Activated CD8-positive, alpha-beta memory T cell treated with anti-CD3 and anti-CD28 coated beads, Interleukin-2, amount 10 ng/mL, durations not matched to agents 7 days and 5 days (primary cell): Measurements from ENCODE around the gene DSG4. TPM values are rescaled to one million over a fixed set of nuclear protein-coding genes. Genes with fewer than 3 reads are reported as not detected.

Experiments
- ATAC-seq: fragments of 150-1000 bp; cut with Tn5 transposase; one replicate; pipeline ENCODE4 v1.10.0; 2021; ENCODE audit warnings: moderate library complexity
- CTCF ChIA-PET: fragments of 350-600 bp; sonication (Branson Sonifier 250); formaldehyde crosslinking; loops from one replicate; lab custom pipeline; 2021; ENCODE audit warnings: antibody characterized with exemption; lab: Charles Lee
- DNase-seq: peaks from one replicate; pipeline ENCODE4 v3.0.0-alpha.2; 2020
- H3K27ac Mint-ChIP-seq: one replicate; pipeline ENCODE4 v1.8.0; 2021; ENCODE audit warnings: mild to moderate bottlenecking, mixed read lengths
- H3K27me3 Mint-ChIP-seq: one replicate; pipeline ENCODE4 v1.8.0; 2021; ENCODE audit warnings: mixed read lengths
- H3K36me3 Mint-ChIP-seq: one replicate; pipeline ENCODE4 v1.8.0; 2021; ENCODE audit warnings: mild to moderate bottlenecking, mixed read lengths
- H3K4me1 Mint-ChIP-seq: one replicate; pipeline ENCODE4 v1.8.0; 2021; ENCODE audit warnings: mixed read lengths
- H3K4me3 Mint-ChIP-seq: one replicate; pipeline ENCODE4 v1.8.0; 2021; ENCODE audit warnings: mild to moderate bottlenecking, moderate library complexity, mixed read lengths
- H3K9me3 Mint-ChIP-seq: one replicate; pipeline ENCODE4 v1.8.0; 2022; ENCODE audit warnings: low read depth, mixed read lengths
- total RNA-seq, 2 experiments: library from RNA; stranded (reverse); gene quantifications; one replicate each; pipeline ENCODE4 v1.2.3, GENCODE V29; 2021

The DSG4 gene
- total RNA-seq, 2 experiments from 2014 or later, result not detected

DNA sequence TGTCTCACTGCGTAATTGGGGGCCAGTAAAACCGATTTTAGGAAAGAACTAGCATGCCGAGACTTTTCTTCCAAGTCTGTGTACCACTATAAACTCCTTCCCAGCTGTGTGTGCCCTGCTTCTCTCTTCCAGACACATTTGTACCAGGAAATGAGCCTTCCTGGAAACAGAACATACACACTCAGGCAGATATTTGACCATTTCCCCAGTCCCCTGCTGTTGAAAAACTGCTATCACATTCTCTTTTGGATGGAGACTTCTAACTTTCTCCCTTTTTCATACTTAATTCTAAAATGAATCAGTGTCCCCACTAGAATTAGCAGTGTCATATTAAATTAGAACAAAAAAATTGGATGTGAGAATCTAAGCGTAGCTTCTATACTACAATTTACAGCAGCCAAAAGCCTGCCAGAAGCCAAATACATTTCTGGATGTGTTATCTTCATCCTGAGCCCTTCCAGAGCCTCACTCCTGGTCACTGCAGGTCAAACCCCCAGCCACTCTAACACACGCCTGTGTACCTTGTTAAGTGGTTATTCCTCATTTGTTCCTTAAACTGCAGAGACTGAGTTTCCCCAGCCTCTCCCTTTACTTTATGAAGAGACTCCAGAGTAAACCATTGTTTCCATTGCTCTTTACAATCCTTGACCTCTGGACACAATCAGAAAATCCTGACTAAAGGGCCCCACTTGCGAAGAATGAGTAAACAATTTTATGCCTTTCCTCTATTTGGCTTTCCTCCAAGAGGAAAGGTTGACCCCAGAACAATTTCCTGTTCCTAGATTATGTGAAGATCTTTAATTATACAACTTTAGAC is 20.4 kb downstream of the DSG4 start:
- ATAC-seq (no peak), DNase-seq (no peak)
- H3K27ac Mint-ChIP-seq, result no peak overlapping the region
- no peaks in the 10 kb centered on the region for H3K4me1 Mint-ChIP-seq
- H3K27me3 Mint-ChIP-seq, result no peaks in the 10 kb centered on the region
- H3K9me3 Mint-ChIP-seq, result no peaks in the 10 kb centered on the region
- H3K4me3 Mint-ChIP-seq, result no peak overlapping the region
- CTCF ChIA-PET, result no interaction called here
- no peaks in the 10 kb centered on the region for H3K36me3 Mint-ChIP-seq

DNA sequence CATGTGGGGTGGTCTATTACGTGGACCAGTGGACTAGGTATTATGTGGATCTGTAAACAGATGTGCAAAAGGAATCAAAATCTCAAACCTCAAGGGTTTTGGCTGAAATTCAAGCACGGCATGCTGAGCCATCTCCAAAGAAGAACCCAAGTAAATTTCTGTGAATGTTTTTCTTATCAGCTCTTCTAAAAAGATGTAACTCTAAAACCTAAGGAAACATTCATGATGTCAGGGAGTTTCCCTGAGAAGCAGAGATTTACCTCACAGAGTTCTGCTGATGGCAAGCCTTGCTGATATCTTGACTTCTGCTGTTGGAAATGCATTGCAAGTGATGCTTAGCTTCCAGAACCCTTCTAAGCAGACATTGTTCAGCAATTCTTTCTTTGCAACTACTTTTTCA is 21.6 kb downstream of the DSG4 start:
- no peaks in the 10 kb centered on the region for H3K27me3 Mint-ChIP-seq
- CTCF ChIA-PET, result no interaction called here
- H3K27ac Mint-ChIP-seq, result no peak overlapping the region
- H3K36me3 Mint-ChIP-seq, result no peaks in the 10 kb centered on the region
- no peaks in the 10 kb centered on the region for H3K9me3 Mint-ChIP-seq
- no peak for DNase-seq
- no peak overlapping the region for H3K4me3 Mint-ChIP-seq
- no peaks in the 10 kb centered on the region for H3K4me1 Mint-ChIP-seq
- no peak for ATAC-seq

DNA sequence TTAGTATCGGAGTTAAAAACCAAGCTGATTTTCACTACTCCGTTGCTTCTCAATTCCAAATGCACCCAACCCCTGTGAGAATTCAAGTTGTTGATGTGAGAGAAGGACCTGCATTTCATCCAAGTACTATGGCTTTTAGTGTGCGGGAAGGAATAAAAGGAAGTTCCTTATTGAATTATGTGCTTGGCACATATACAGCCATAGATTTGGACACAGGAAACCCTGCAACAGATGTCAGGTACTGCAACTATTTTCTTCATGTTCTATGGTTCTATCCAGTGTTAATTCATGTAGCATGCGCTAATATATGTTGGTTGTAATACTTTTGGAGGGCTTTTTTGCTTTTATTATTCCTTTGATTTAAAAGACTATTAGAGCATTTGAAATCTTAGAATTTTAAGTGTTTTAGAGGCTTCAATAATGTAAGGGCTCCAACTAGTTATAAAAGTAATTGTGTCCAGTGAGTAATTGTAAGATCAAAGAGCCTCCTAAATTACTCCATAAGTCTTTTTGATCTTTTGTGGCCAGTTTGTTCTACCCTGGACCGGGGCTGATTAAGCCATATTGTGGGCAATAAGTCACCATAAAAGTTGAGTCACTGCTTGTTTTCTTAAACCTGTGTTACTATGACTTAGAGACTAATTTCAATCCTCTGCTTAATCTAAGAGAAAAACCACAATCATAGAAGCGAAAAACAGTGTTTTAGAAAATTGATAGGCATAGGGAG is 22.9 kb downstream of the DSG4 start:
- Mint-ChIP-seq H3K36me3 (no peaks in the 10 kb centered on the region), H3K9me3 (no peaks in the 10 kb centered on the region), H3K4me3 (no peak overlapping the region), H3K27ac (no peak overlapping the region), H3K4me1 (no peaks in the 10 kb centered on the region), H3K27me3 (no peaks in the 10 kb centered on the region)
- no peak for DNase-seq
- CTCF ChIA-PET, result no interaction called here
- no peak for ATAC-seq

DNA sequence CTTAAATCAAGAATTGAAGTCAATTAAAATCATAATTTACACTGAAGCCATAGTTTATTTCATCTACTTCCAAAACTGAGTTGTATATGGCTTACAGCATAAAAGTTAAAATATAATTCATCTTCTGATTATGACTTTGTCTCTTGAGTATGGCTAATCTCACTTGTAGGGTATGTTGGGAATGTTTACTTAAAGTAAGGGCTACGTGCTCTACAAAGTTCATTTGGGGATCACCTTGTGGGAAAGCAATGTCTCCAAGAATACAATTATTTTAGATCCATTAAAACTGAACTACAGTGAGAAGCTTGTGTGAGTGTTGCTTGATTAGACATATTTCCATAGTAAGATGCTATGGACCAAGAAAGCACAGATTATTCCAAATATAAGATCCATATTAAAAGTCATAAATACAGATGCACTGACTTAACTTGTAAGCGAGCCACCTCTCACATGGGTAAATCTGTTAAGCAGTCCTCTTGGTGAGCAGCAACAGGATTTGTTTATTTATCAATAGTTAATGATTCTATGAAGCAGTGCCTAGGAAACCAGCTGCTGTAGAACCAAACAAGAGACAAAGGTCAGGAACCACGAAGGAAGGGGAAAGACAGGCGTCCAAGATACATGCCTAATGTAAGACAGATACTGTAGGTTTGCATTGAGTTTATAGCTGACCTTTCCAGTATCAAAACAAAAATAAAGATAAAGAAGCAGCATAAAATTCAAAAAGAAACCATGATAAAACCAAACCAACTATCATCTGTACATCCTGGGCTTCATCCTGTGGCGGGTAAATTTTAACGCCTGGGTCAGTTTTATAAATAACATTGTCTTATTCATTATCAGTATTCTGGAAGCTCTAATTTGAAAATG is 24.8 kb downstream of the DSG4 start:
- CTCF ChIA-PET, result interaction anchor here (1.0 kb wide), 1 partner anchor 9 kb away, joined by 3 read pairs; no protein-coding TSS in a partner anchor
- no peak overlapping the region for H3K27ac Mint-ChIP-seq
- H3K4me3 Mint-ChIP-seq, result no peak overlapping the region
- no peaks in the 10 kb centered on the region for H3K9me3 Mint-ChIP-seq
- no peaks in the 10 kb centered on the region for H3K27me3 Mint-ChIP-seq
- DNase-seq, result no peak
- ATAC-seq, result no peak
- no peaks in the 10 kb centered on the region for H3K36me3 Mint-ChIP-seq
- no peaks in the 10 kb centered on the region for H3K4me1 Mint-ChIP-seq

DNA sequence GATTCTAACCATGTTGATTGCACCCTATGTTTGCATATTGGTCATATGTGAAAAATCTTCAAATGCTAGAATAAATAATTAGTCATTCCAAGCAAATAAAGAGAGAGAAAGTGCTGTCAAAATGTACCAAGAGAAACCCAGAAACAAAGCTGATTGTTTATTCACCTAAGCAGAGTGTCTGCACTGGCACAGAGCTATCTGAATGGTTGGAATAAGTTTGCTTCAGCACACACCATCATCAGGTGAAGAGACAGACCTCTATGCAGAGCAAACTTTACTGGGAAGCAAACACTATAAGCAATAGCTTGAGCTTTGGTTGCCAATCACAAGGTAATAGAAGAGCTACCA is 25.4 kb downstream of the DSG4 start:
- ATAC-seq (no peak), DNase-seq (no peak)
- Mint-ChIP-seq H3K27me3 (no peaks in the 10 kb centered on the region), H3K4me1 (no peaks in the 10 kb centered on the region), H3K36me3 (no peaks in the 10 kb centered on the region), H3K4me3 (no peak overlapping the region), H3K9me3 (no peaks in the 10 kb centered on the region), H3K27ac (no peak overlapping the region)
- CTCF ChIA-PET, result interaction anchor here (1.0 kb wide), 1 partner anchor 9 kb away, joined by 3 read pairs; no protein-coding TSS in a partner anchor

DNA sequence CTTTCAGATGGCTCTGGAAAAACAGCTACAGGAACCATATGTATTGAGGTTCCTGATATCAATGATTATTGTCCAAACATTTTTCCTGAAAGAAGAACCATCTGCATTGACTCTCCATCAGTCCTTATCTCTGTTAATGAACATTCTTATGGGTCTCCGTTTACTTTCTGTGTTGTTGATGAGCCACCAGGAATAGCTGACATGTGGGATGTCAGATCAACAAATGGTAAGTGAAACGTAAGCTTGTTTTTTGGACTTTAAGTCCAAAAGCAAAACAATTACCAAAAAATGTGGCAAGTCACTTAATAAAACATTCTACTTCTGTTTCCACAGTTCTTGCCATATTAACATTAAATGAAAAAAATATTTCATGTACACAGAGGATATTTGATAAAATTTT is 26.8 kb downstream of the DSG4 start:
- Mint-ChIP-seq H3K4me1 (no peaks in the 10 kb centered on the region), H3K4me3 (no peak overlapping the region), H3K9me3 (no peaks in the 10 kb centered on the region), H3K27me3 (no peaks in the 10 kb centered on the region), H3K27ac (no peak overlapping the region), H3K36me3 (no peaks in the 10 kb centered on the region)
- CTCF ChIA-PET, result no interaction called here
- ATAC-seq, result no peak
- DNase-seq, result no peak

DNA sequence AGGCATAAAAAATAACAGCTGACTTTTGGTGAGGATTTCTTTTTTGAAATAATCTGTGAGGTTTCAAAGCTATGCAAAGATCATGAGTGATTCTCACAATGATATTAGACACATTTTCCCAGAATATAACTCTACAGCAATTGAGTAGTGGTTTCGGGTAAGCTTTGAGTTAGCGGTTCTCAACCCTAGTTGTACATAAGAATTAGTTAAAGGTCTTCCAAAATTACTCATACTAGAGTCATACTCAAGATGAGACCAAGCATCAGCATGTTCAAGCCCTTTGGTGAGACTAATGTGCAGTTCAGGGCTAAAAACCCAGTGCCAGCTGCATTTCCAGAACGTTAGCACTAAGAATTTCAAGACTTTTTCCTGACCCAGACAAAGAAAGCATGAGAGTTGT is 31.1 kb downstream of the DSG4 start:
- Mint-ChIP-seq H3K36me3 (no peaks in the 10 kb centered on the region), H3K27ac (no peak overlapping the region), H3K9me3 (peaks cover 7% of the 10 kb centered on the region), H3K27me3 (no peaks in the 10 kb centered on the region), H3K4me3 (no peak overlapping the region), H3K4me1 (no peaks in the 10 kb centered on the region)
- CTCF ChIA-PET, result no interaction called here
- no peak for DNase-seq
- no peak for ATAC-seq

DNA sequence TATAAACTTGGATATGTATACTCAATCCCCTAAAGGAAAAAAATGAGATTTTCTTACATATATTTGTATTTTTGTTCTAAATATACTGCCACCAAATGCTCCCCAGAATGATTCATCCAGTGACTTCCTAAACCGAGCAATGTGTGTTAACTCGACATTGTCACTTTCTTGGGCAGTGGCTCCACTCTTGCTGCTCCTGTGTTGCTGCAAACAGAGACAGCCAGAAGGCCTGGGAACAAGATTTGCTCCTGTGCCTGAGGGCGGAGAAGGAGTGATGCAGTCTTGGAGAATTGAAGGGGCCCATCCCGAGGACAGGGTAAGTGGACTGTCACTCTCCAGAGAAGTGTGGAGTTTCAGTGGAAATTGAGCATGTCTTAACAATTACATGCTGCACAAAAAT is 32.7 kb downstream of the DSG4 start:
- Mint-ChIP-seq H3K27ac (no peak overlapping the region), H3K4me1 (no peaks in the 10 kb centered on the region), H3K9me3 (peaks cover 7% of the 10 kb centered on the region), H3K27me3 (no peaks in the 10 kb centered on the region), H3K36me3 (no peaks in the 10 kb centered on the region), H3K4me3 (no peak overlapping the region)
- DNase-seq (no peak), ATAC-seq (no peak)
- CTCF ChIA-PET, result no interaction called here

DNA sequence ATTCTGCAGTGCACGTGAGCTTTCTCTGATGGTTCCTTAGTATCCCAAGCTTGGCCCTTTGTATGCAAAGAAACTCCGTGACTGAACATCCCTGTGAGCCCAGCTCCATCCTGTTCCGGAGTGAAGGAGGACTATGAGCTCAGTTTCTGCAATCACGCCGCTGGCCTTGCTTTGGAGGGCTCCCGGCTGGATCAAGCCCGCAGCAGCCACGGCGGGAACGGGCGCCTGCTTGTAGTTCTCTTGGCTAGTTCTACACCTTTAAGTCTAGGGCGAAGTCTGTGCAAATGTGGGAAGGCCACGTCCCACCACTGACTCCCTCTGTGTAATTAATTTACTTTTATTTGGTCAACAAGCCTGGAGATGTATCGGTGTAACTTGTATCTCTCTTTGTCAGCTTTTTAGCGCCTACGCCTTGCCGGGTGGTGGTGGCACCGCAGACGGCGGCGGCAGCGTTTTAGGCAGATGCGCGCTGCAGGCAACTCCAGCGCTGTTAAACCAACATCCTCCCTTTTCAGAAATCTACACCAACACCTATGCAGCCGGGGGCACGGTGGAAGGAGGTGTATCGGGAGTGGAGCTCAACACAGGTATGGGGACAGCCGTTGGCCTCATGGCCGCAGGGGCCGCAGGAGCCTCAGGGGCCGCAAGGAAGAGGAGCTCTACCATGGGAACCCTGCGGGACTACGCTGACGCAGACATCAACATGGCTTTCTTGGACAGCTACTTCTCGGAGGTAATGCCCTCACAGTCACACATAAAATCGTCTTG is 34.3 kb downstream of the DSG4 start:
- DNase-seq (no peak), ATAC-seq (no peak)
- Mint-ChIP-seq H3K36me3 (no peaks in the 10 kb centered on the region), H3K27me3 (no peaks in the 10 kb centered on the region), H3K27ac (no peak overlapping the region), H3K4me3 (no peak overlapping the region), H3K4me1 (no peaks in the 10 kb centered on the region), H3K9me3 (peaks cover 7% of the 10 kb centered on the region)
- CTCF ChIA-PET, result interaction anchor here (1.0 kb wide), 1 partner anchor 9 kb away, joined by 3 read pairs; no protein-coding TSS in a partner anchor

DNA sequence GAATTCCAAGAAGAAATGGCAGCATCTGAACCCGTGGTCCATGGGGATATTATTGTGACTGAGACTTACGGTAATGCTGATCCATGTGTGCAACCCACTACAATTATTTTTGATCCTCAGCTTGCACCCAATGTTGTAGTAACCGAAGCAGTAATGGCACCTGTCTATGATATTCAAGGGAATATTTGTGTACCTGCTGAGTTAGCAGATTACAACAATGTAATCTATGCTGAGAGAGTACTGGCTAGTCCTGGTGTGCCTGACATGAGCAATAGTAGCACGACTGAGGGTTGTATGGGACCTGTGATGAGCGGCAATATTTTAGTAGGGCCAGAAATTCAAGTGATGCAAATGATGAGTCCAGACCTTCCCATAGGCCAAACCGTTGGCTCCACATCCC is 36.6 kb downstream of the DSG4 start:
- H3K27ac Mint-ChIP-seq, result no peak overlapping the region
- no peak for DNase-seq
- H3K4me3 Mint-ChIP-seq, result no peak overlapping the region
- no peak for ATAC-seq
- peaks cover 10% of the 10 kb centered on the region for H3K9me3 Mint-ChIP-seq
- no peaks in the 10 kb centered on the region for H3K36me3 Mint-ChIP-seq
- H3K27me3 Mint-ChIP-seq, result no peaks in the 10 kb centered on the region
- no peaks in the 10 kb centered on the region for H3K4me1 Mint-ChIP-seq
- CTCF ChIA-PET, result no interaction called here

DNA sequence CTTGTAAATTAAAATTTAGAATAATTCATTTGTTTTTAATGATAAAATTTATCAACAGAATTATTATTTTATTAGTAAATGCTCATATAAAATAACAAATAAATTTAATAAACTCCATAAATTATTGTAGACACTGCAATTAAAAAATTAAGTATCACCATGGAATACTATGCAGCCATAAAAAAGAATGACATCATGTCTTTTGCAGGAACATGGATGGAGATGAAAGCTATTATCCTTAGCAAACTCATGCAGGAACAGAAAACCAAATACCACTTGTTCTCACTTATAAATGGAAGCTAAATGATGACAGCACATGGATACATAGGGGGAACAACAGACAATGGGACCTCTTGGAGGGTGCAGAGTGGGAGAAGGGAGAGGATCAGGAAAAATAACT is 41.3 kb downstream of the DSG4 start:
- peaks cover 3% of the 10 kb centered on the region for H3K9me3 Mint-ChIP-seq

DNA sequence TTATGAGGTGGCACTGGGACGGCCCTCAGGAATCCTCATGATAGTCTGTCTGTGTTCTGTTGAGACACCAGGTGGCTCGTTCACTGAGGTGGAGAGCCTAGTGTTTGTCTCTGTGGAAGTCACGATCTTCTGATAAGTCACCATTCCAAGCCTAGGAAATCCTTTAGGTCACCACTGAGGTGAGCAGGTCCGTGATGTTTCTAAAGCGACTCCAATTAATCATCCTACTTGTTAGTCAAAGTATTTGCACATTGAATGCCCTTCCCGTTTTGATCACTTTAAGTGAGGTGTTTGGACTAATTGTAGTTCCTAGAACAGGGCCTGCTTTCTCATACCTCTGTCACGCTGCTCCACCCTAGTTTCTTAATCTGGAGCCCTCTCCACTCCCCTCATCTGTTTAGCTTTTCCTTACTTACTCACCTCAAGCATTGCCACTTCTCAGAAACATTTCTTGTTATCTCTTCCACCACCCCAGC is 42.9 kb downstream of the DSG4 start:
- H3K4me3 Mint-ChIP-seq, result no peak overlapping the region
- no peaks in the 10 kb centered on the region for H3K4me1 Mint-ChIP-seq
- CTCF ChIA-PET, result no interaction called here
- DNase-seq (no peak), ATAC-seq (no peak)
- no peak overlapping the region for H3K27ac Mint-ChIP-seq
- no peaks in the 10 kb centered on the region for H3K27me3 Mint-ChIP-seq
- H3K36me3 Mint-ChIP-seq, result no peaks in the 10 kb centered on the region
- peaks cover 3% of the 10 kb centered on the region for H3K9me3 Mint-ChIP-seq

More for the DNA sequence above, 41.3 kb downstream of the DSG4 start:
- no peaks in the 10 kb centered on the region for H3K4me1 Mint-ChIP-seq
- ATAC-seq, result no peak
- no peak overlapping the region for H3K27ac Mint-ChIP-seq
- no peaks in the 10 kb centered on the region for H3K27me3 Mint-ChIP-seq
- H3K4me3 Mint-ChIP-seq, result no peak overlapping the region
- no peak for DNase-seq
- CTCF ChIA-PET, result no interaction called here
- H3K36me3 Mint-ChIP-seq, result no peaks in the 10 kb centered on the region

DNA sequence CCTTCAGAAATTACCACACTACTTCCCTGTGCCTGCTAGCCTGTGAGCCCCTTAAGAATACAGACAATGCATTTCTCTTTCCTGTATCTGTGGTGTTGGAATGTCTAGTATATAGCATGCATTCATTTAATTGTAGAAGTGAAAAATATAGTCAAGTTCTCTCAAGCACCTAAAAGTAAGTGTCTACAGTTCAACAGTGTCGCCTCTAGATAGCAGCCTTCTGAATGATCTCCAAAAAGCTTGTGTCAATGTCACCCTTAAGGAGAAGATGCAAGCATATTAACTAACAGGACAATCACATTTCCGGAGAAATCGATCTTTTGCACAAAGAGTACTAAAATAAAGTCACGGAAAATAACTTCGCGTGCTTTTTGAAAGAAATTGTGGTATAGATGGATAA is 43.5 kb downstream of the DSG4 start:
- no peak overlapping the region for H3K4me3 Mint-ChIP-seq
- no peaks in the 10 kb centered on the region for H3K4me1 Mint-ChIP-seq
- peaks cover 3% of the 10 kb centered on the region for H3K9me3 Mint-ChIP-seq
- CTCF ChIA-PET, result no interaction called here
- H3K27ac Mint-ChIP-seq, result no peak overlapping the region
- no peaks in the 10 kb centered on the region for H3K36me3 Mint-ChIP-seq
- DNase-seq (no peak), ATAC-seq (no peak)
- H3K27me3 Mint-ChIP-seq, result no peaks in the 10 kb centered on the region
